HepG2 (cell line): ENCODE data around the gene BIN1. TPM values are rescaled to one million over a fixed set of nuclear protein-coding genes. Genes with fewer than 3 reads are reported as not detected.

Experiments
- ATAC-seq: fragments of 200-7000 bp; cut with Tn5 transposase; 3 replicates; pipeline ENCODE4 v1.9.1; 2020; ENCODE audit warnings: mild to moderate bottlenecking, moderate library complexity
- BruUV-seq: library from RNA; stranded (reverse); fragments of 400-500 nt; replicated peaks from 2 replicates; lab custom pipeline; 2021; lab: Mats Ljungman, UMichigan
- CTCF ChIA-PET: fragments of 300-600 bp; formaldehyde crosslinking; extraction: SDS; loops from one replicate; lab custom pipeline; 2021; ENCODE audit warnings: low total read pairs, inconsistent platforms, low intra/inter-chr PET ratio; lab: Yijun Ruan, JAX
- POLR2A ChIA-PET: fragments of 350-600 bp; sonication (Branson Sonifier 250); formaldehyde crosslinking; loops from one replicate; lab custom pipeline; 2020; ENCODE audit warnings: antibody characterized with exemption, inconsistent platforms; lab: Yijun Ruan, JAX
- DNase-seq: peaks from one replicate; pipeline ENCODE4 v3.0.0-alpha.2; 2015; ENCODE audit warnings: low spot score
- FAIRE-seq: peaks from 3 replicates; lab custom pipeline; 2011; peaks lifted over from hg19 to GRCh38; lab: Jason Lieb, UNC
- H2AFZ ChIP-seq: one replicate; pipeline ENCODE4 v1.6.1; 2011; ENCODE audit warnings: low read length, inconsistent platforms
- H3K27ac ChIP-seq: fragments of 300-600 bp; 3 replicates; pipeline ENCODE4 v1.8.0; 2011; ENCODE audit warnings: mixed run types, mild to moderate bottlenecking, mixed read lengths, low read length, inconsistent platforms; ENCODE audit not compliant: insufficient read depth; ENCODE audit errors: extremely low read length
- H3K27me3 ChIP-seq, 2 experiments: fragments of 200-600 bp in 1 of 2; 2 replicates in 1 of 2; 3 replicates in 1 of 2; pipeline versions ENCODE4 v1.6.0 to v1.8.0; 2011; ENCODE audit warnings: low read length in 2 of 2, mild to moderate bottlenecking in 2 of 2, moderate library complexity in 2 of 2, inconsistent platforms in 1 of 2; ENCODE audit not compliant: insufficient read depth in 2 of 2, control insufficient read depth in 1 of 2
- H3K36me3 ChIP-seq, 2 experiments: fragments of 200-600 bp in 1 of 2; replicated peaks in 1 of 2; 2 replicates in 1 of 2; 3 replicates in 1 of 2; pipeline versions ENCODE4 v1.5.1 to v1.8.0; 2011; ENCODE audit warnings: low read length in 2 of 2, inconsistent platforms in 1 of 2; ENCODE audit not compliant: insufficient read depth in 2 of 2, control insufficient read depth in 1 of 2
- H3K4me1 ChIP-seq: 2 replicates; pipeline ENCODE4 v1.5.1; 2012; ENCODE audit warnings: low read length, inconsistent platforms; ENCODE audit not compliant: insufficient read depth
- H3K4me2 ChIP-seq: 2 replicates; pipeline ENCODE4 v1.6.0; 2011; ENCODE audit warnings: low read depth, low read length, inconsistent platforms
- H3K4me3 ChIP-seq, 3 experiments: fragments of 200-600 bp in 1 of 3; sonication (generic), shearing (Covaris generic) in 1 of 3; replicated peaks in 1 of 3; 2 replicates each; pipeline ENCODE4 v1.5.1; 2011 to 2016; ENCODE audit warnings: low read length in 3 of 3, inconsistent platforms in 2 of 3, low read depth in 2 of 3, mild to moderate bottlenecking in 2 of 3, control low read depth in 1 of 3, mixed read lengths in 1 of 3; ENCODE audit not compliant: insufficient read depth in 1 of 3
- H3K79me2 ChIP-seq: one replicate; pipeline ENCODE4 v1.6.1; 2011; ENCODE audit warnings: low read length, inconsistent platforms; ENCODE audit not compliant: insufficient read depth
- H3K9ac ChIP-seq: 2 replicates; pipeline ENCODE4 v1.6.0; 2011; ENCODE audit warnings: mild to moderate bottlenecking, low read depth, low read length, inconsistent platforms; ENCODE audit not compliant: insufficient read depth
- H3K9me3 ChIP-seq: 2 replicates; pipeline ENCODE4 v1.5.1; 2012; ENCODE audit warnings: mild to moderate bottlenecking, low read length
- H4K20me1 ChIP-seq: 2 replicates; pipeline ENCODE4 v1.6.0; 2011; ENCODE audit warnings: inconsistent platforms, mild to moderate bottlenecking, low read length, moderate library complexity; ENCODE audit not compliant: insufficient read depth
- ARNT ChIP-seq: fragments of 450-650 bp; IDR thresholded peaks from 2 replicates; pipeline ENCODE4 v1.6.1; 2017
- HNF1A ChIP-seq, 2 experiments: sonication (generic) in 1 of 2; formaldehyde crosslinking in 1 of 2; IDR thresholded peaks; 2 replicates each; pipeline versions ENCODE4 v1.4.0 to v1.6.1; 2016 to 2020; ENCODE audit warnings: borderline replicate concordance in 1 of 2, low read depth in 1 of 2, mild to moderate bottlenecking in 1 of 2, missing genetic modification reagents in 1 of 2
- HOXD1 ChIP-seq: sonication (generic); formaldehyde crosslinking; IDR thresholded peaks from 2 replicates; pipeline ENCODE4 v1.5.0; 2020; ENCODE audit warnings: missing genetic modification reagents
- JDP2 ChIP-seq: sonication (generic); formaldehyde crosslinking; IDR thresholded peaks from 2 replicates; pipeline ENCODE4 v1.8.1; 2022; ENCODE audit warnings: missing genetic modification reagents, borderline replicate concordance
- RBM39 ChIP-seq: fragments of 200-400 bp; formaldehyde crosslinking; IDR thresholded peaks from one replicate; pipeline ENCODE4 v1.6.1; 2018; ENCODE audit warnings: antibody characterized with exemption, mild to moderate bottlenecking, low read depth, low read length; ENCODE audit not compliant: poor library complexity, severe bottlenecking
- REST ChIP-seq, 2 experiments: IDR thresholded peaks; 2 replicates each; pipeline ENCODE4 v1.6.1; 2011 to 2012; ENCODE audit warnings: low read length in 2 of 2, borderline replicate concordance in 1 of 2, low read depth in 1 of 2, mild to moderate bottlenecking in 1 of 2, moderate library complexity in 1 of 2
- RFX1 ChIP-seq: fragments of 450-650 bp; IDR thresholded peaks from 2 replicates; pipeline ENCODE4 v1.6.1; 2017
- TCF7L2 ChIP-seq: IDR thresholded peaks from 2 replicates; pipeline ENCODE4 v1.6.1; 2011; ENCODE audit warnings: mild to moderate bottlenecking, low read depth, low read length, moderate library complexity
- XRCC5 ChIP-seq: fragments of 200-400 bp; formaldehyde crosslinking; optimal IDR thresholded peaks from 2 replicates; pipeline ENCODE3; 2017; ENCODE audit warnings: mild to moderate bottlenecking, low read length
- ZNF468 ChIP-seq: sonication (generic); formaldehyde crosslinking; IDR thresholded peaks from 2 replicates; pipeline ENCODE4 v1.8.0; 2022; ENCODE audit warnings: mild to moderate bottlenecking, moderate library complexity, missing genetic modification reagents
- ZNF75D ChIP-seq: sonication (generic); formaldehyde crosslinking; IDR thresholded peaks from 2 replicates; pipeline ENCODE4 v1.8.1; 2023; ENCODE audit warnings: missing genetic modification reagents, mild to moderate bottlenecking, borderline replicate concordance
- ZNF850 ChIP-seq: sonication (generic); formaldehyde crosslinking; conservative IDR thresholded peaks from 2 replicates; pipeline ENCODE4 v1.9.0; 2021; ENCODE audit warnings: mild to moderate bottlenecking, missing genetic modification reagents
- WGBS: methylation state at CpG from one replicate; pipeline ENCODE4 v1.1.6; 2017; ENCODE audit warnings: low lambda C conversion rate; 5-methylcytosine and 5-hydroxymethylcytosine counted together
- in situ Hi-C: cut with HindIII; loops from 2 replicates; pipeline ENCODE4 v1.10.0; 2017; ENCODE audit warnings: low pct_unique_long_range_greater_than_20kb; ENCODE audit not compliant: extremely low pct_ligation_motif_present
- intact Hi-C: fragments of 100-400 bp; cut with micrococcal nuclease; formaldehyde crosslinking; loops from one replicate; pipeline ENCODE4 v1.10.0; 2022; ENCODE audit not compliant: unreplicated experiment
- polyA plus RNA-seq, 8 experiments: library from polyadenylated mRNA; depleted of rRNA in 3 of 8; stranded (reverse) in 7 of 8; unstranded in 1 of 8; fragments of >200 nt; fragmentation: Illumina TruSeq in 4 of 8; extraction: Trizol in 4 of 8; gene quantifications; 2 replicates each; pipeline versions ENCODE4 v1.2.1 to v1.2.3, GENCODE V29; 2011 to 2016; ENCODE audit warnings: low read depth in 4 of 8, missing spikeins in 1 of 8, mixed read lengths in 1 of 8; ENCODE audit not compliant: insufficient read depth in 1 of 8
- total RNA-seq, 5 experiments: library from RNA; depleted of rRNA; stranded (reverse); fragments of >200 nt; fragmentation: Illumina TruSeq; extraction: Trizol; gene quantifications; 2 replicates each; pipeline ENCODE4 v1.2.3, GENCODE V29; 2016; ENCODE audit warnings: low read depth in 1 of 5
- TF ChIP-seq, protein P1 (sequence below): sonication (generic); formaldehyde crosslinking; IDR thresholded peaks from 2 replicates; pipeline ENCODE4 v1.8.1; 2022; ENCODE audit warnings: low read depth, mild to moderate bottlenecking, missing genetic modification reagents

Gene BIN1
- total and polyA plus RNA-seq, 2 of the 13 experiments (the other 11 are each of a cell fraction or from before 2014, with no cell fraction given) = 0.93 to 1.2 TPM

- no TSS peak for BruUV-seq
- H3K4me1 ChIP-seq = no peaks in the 10 kb centered on the region; the same call in 1 of the 2 replicates
- H3K4me2 ChIP-seq = no peak overlapping the region
- no peaks in the 10 kb centered on the region for H3K79me2 ChIP-seq
- H3K27ac ChIP-seq = no peak overlapping the region
- ChIA-PET POLR2A (no interaction called here), CTCF (no interaction called here)
- 76% methylated on average over 12 of the region's 20 CpGs for WGBS
- no peak overlapping the region for H2AFZ ChIP-seq
- no peak for FAIRE-seq
- H3K27me3 ChIP-seq = peaks cover 0 to 4% of the 10 kb centered on the region in 2 experiments; a peak in 2 of 5 replicates
- H3K4me3 ChIP-seq = no peak overlapping the region
- H3K9me3 ChIP-seq = no peaks in the 10 kb centered on the region
- intact Hi-C loops (loop anchor here (10.0 kb wide), 2 partner anchors 181 to 1301 kb away; no protein-coding TSS in a partner anchor), in situ Hi-C loops (loop anchor here (10.0 kb wide), 1 partner anchor 251 kb away; no protein-coding TSS in a partner anchor)
- no peak overlapping the region for H3K9ac ChIP-seq
- ATAC-seq = no peak
- DNase-seq = no peak
- no peaks in the 10 kb centered on the region for H4K20me1 ChIP-seq
- H3K36me3 ChIP-seq = no peaks in the 10 kb centered on the region
- no peak for TF ChIP-seq JDP2 (CRISPR knock-in tag)
- no peak for TF ChIP-seq RBM39
- no peak for TF ChIP-seq ZNF850 (CRISPR knock-in tag)
- no peak for TF ChIP-seq HOXD1
- TF ChIP-seq TCF7L2 = no peak
- TF ChIP-seq ZNF468 (CRISPR knock-in tag) = no peak
- no peak for TF ChIP-seq XRCC5
- TF ChIP-seq HNF1A (IDR thresholded peaks at IDR 0.05; ENCODE audit: low read depth) = no peak
- no peak for TF ChIP-seq HNF1A (CRISPR knock-in tag; IDR thresholded peaks at IDR 0.05; ENCODE audit: borderline replicate concordance)
- TF ChIP-seq REST (IDR thresholded peaks at IDR 0.05; ENCODE audit: borderline replicate concordance in 1 of 2, low read depth in 1 of 2, low read length in 2 of 2) = no peak
- no peak for TF ChIP-seq ARNT
- TF ChIP-seq, protein P1, sequence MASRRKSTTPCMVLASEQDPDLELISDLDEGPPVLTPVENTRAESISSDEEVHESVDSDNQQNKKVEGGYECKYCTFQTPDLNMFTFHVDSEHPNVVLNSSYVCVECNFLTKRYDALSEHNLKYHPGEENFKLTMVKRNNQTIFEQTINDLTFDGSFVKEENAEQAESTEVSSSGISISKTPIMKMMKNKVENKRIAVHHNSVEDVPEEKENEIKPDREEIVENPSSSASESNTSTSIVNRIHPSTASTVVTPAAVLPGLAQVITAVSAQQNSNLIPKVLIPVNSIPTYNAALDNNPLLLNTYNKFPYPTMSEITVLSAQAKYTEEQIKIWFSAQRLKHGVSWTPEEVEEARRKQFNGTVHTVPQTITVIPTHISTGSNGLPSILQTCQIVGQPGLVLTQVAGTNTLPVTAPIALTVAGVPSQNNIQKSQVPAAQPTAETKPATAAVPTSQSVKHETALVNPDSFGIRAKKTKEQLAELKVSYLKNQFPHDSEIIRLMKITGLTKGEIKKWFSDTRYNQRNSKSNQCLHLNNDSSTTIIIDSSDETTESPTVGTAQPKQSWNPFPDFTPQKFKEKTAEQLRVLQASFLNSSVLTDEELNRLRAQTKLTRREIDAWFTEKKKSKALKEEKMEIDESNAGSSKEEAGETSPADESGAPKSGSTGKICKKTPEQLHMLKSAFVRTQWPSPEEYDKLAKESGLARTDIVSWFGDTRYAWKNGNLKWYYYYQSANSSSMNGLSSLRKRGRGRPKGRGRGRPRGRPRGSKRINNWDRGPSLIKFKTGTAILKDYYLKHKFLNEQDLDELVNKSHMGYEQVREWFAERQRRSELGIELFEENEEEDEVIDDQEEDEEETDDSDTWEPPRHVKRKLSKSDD (CRISPR knock-in tag) = no peak
- no peak for TF ChIP-seq RFX1
- no peak for TF ChIP-seq ZNF75D (CRISPR knock-in tag)
Measured at GRCh38 chr2:127045792-127046501, 61.0 kb downstream of the BIN1 start.
